HL-60 (cell line): ENCODE results near the gene MACROD2.

ENCODE experiments used
- DNase-seq, 2 experiments: peaks; one replicate each; pipeline ENCODE4 v3.0.0-alpha.2; 2010 to 2020; ENCODE audit warnings: low read depth in 1 of 2, low spot score in 1 of 2
- H3K27ac ChIP-seq: fragments of 250-450 bp; sonication (Bioruptor Pico); replicated peaks from 2 replicates; pipeline ENCODE4 v1.5.1; 2020; ENCODE audit warnings: mild to moderate bottlenecking, moderate library complexity
- H3K27me3 ChIP-seq: fragments of 250-450 bp; sonication (Bioruptor Pico); 2 replicates; pipeline ENCODE4 v1.5.1; 2021; ENCODE audit warnings: mild to moderate bottlenecking, moderate library complexity; ENCODE audit not compliant: insufficient read depth, poor library complexity, severe bottlenecking
- H3K4me3 ChIP-seq: replicated peaks from 2 replicates; pipeline ENCODE4 v1.5.1; 2011; ENCODE audit warnings: mild to moderate bottlenecking, control low read depth, low read length; ENCODE audit not compliant: insufficient read depth
- GABPA ChIP-seq: IDR thresholded peaks from 2 replicates; pipeline ENCODE4 v1.6.1; 2012; ENCODE audit warnings: low read depth
- POLR2AphosphoS5 ChIP-seq: IDR thresholded peaks from 2 replicates; pipeline ENCODE4 v1.6.1; 2012; ENCODE audit warnings: low read depth
- SPI1 ChIP-seq: IDR thresholded peaks from 2 replicates; pipeline ENCODE4 v1.6.1; 2012; ENCODE audit warnings: low read depth, mild to moderate bottlenecking, borderline replicate concordance
- TF ChIP-seq, protein P1 (sequence below): IDR thresholded peaks from one replicate; pipeline ENCODE4 v1.5.1; 2011; ENCODE audit warnings: low read length, control low read depth, inconsistent platforms; ENCODE audit not compliant: insufficient read depth
- TF ChIP-seq, protein P2 (sequence below): IDR thresholded peaks from 2 replicates; pipeline ENCODE4 v1.6.1; 2012; ENCODE audit warnings: low read depth; ENCODE audit not compliant: insufficient replicate concordance

The MACROD2 gene

DNA sequence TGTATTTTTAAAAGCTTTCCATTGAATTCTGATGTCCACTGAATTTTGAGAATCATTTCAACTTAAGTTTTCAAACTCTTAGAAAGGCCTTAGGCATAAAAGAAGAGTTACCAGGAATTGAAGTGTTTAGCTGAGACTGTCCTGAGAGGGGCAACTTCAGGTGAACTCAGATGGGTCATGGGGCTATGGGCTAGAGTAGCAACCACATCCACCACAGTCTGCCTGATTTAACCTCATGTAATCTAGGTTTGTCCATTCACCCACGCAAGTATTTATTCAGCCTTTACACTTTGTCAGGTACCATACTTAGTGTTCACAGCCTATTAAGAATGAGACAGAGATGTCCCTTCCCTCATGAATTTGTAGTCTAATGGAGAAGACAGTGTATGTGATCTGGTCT lies 2076.9 kb downstream of the MACROD2 start:
- no peak for DNase-seq
- Histone ChIP-seq H3K27me3 (no peaks in the 10 kb centered on the region), H3K4me3 (no peak overlapping the region), H3K27ac (no peak overlapping the region)
- TF ChIP-seq, protein P1, sequence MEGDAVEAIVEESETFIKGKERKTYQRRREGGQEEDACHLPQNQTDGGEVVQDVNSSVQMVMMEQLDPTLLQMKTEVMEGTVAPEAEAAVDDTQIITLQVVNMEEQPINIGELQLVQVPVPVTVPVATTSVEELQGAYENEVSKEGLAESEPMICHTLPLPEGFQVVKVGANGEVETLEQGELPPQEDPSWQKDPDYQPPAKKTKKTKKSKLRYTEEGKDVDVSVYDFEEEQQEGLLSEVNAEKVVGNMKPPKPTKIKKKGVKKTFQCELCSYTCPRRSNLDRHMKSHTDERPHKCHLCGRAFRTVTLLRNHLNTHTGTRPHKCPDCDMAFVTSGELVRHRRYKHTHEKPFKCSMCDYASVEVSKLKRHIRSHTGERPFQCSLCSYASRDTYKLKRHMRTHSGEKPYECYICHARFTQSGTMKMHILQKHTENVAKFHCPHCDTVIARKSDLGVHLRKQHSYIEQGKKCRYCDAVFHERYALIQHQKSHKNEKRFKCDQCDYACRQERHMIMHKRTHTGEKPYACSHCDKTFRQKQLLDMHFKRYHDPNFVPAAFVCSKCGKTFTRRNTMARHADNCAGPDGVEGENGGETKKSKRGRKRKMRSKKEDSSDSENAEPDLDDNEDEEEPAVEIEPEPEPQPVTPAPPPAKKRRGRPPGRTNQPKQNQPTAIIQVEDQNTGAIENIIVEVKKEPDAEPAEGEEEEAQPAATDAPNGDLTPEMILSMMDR: no peak
- TF ChIP-seq GABPA: no peak
- no peak for TF ChIP-seq SPI1
- no peak for TF ChIP-seq POLR2AphosphoS5
- TF ChIP-seq, protein P2, sequence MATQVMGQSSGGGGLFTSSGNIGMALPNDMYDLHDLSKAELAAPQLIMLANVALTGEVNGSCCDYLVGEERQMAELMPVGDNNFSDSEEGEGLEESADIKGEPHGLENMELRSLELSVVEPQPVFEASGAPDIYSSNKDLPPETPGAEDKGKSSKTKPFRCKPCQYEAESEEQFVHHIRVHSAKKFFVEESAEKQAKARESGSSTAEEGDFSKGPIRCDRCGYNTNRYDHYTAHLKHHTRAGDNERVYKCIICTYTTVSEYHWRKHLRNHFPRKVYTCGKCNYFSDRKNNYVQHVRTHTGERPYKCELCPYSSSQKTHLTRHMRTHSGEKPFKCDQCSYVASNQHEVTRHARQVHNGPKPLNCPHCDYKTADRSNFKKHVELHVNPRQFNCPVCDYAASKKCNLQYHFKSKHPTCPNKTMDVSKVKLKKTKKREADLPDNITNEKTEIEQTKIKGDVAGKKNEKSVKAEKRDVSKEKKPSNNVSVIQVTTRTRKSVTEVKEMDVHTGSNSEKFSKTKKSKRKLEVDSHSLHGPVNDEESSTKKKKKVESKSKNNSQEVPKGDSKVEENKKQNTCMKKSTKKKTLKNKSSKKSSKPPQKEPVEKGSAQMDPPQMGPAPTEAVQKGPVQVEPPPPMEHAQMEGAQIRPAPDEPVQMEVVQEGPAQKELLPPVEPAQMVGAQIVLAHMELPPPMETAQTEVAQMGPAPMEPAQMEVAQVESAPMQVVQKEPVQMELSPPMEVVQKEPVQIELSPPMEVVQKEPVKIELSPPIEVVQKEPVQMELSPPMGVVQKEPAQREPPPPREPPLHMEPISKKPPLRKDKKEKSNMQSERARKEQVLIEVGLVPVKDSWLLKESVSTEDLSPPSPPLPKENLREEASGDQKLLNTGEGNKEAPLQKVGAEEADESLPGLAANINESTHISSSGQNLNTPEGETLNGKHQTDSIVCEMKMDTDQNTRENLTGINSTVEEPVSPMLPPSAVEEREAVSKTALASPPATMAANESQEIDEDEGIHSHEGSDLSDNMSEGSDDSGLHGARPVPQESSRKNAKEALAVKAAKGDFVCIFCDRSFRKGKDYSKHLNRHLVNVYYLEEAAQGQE: no peak

DNA sequence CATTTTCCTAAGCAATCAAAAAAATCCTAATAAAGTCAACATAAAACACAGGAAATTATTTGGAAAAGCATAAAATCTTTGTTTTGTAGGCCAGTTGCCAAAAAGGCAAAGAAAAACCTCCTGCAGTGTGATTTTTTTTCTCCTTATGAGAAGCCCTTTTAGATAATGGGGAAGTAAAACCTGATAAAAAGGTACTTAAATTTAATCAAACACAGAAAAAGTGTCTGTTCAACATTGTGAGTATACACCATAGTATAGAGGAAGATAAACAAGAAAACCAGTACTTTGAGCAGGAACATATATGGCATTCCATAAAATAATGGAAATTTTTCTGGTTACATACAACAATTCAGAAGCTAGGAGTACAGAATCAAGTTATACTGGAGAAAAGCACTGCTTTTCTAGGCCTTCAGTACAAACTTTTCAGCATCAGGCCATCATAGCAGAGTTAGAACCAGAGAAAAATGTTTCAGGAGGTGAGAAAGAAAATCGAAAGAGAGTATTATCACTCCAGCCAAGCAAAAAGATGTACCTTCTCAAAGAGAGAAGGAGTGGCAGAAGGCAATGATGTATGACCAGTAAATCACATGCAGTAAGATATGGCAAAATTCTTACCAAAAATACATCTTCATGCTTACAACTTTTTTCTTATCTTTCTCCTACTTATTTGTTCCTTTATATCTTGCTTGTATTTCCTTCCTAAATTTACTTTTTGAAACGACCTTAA lies 2083.0 kb downstream of the MACROD2 start:
- H3K4me3 ChIP-seq: no peak overlapping the region
- TF ChIP-seq SPI1 (no peak), GABPA (no peak), POLR2AphosphoS5 (no peak)
- TF ChIP-seq, protein P2: no peak
- TF ChIP-seq, protein P1: no peak
- H3K27ac ChIP-seq: no peak overlapping the region
- no peaks in the 10 kb centered on the region for H3K27me3 ChIP-seq
- DNase-seq: no peak

DNA sequence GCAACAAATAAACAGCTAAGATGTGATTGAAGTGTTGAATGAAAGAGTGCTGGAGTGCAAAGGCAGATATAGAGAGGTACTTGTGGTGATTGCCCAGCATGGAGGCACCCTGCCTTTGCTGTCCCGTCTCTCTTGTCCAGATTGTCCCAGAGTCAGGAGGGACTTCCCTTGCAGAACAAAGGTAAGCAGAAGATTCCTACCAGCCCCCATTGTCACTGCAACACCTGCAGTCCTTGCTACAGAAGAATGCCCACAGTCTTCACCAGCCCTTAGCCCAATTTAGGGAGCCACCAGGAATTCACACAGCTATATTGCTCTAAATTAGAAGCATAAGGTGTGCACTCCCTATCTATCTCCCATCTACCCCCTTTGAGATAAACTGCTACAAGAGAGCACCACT lies 2086.1 kb downstream of the MACROD2 start:
- Histone ChIP-seq H3K27me3 (no peaks in the 10 kb centered on the region), H3K27ac (no peak overlapping the region), H3K4me3 (no peak overlapping the region)
- TF ChIP-seq GABPA: no peak
- TF ChIP-seq SPI1: no peak
- TF ChIP-seq, protein P1: no peak
- TF ChIP-seq, protein P2: no peak
- no peak for TF ChIP-seq POLR2AphosphoS5
- DNase-seq: no peak
